ENCODE data around the gene CNNM3.
A peak's percentile ranks its signal among the peaks of the same experiment; 100 is the strongest.
"Not testable (repeated sequence)": the region's sequence is repeated elsewhere in the genome, so short reads cannot be mapped to it uniquely, and the experiment has no call there.

Gene CNNM3

GRCh38 chr2:96861074-96861473, 45.0 kb downstream of the CNNM3 start:
- DNase-seq (ENCODE audit: low read depth in 4 of 4, low spot score in 1 of 4), result no peak

GRCh38 chr2:96863056-96863455, 47.0 kb downstream of the CNNM3 start:
- DNase-seq (ENCODE audit: low read depth in 4 of 4, low spot score in 1 of 4), result not testable (repeated sequence)

GRCh38 chr2:96863575-96864342, 47.7 kb downstream of the CNNM3 start:
- DNase-seq (ENCODE audit: low read depth in 4 of 4, low spot score in 1 of 4), result no peak

- DNase-seq (ENCODE audit: low read depth in 4 of 4, low spot score in 1 of 4), result no peak
These were observed 48.4 kb downstream of the CNNM3 start for GRCh38 chr2:96864343-96865091.

- no peak for DNase-seq (ENCODE audit: low read depth in 4 of 4, low spot score in 1 of 4)
These were observed 49.6 kb downstream of the CNNM3 start for GRCh38 chr2:96865654-96866053.

GRCh38 chr2:96866149-96866548, 50.1 kb downstream of the CNNM3 start:
- no peak for DNase-seq (ENCODE audit: low read depth in 4 of 4, low spot score in 1 of 4)

GRCh38 chr2:96866586-96866985, 50.5 kb downstream of the CNNM3 start:
- DNase-seq (ENCODE audit: low read depth in 4 of 4, low spot score in 1 of 4), result no peak

- no peak for DNase-seq (ENCODE audit: low read depth in 4 of 4, low spot score in 1 of 4)
These were observed 51.1 kb downstream of the CNNM3 start for GRCh38 chr2:96866986-96867755.

- DNase-seq (ENCODE audit: low read depth in 4 of 4, low spot score in 1 of 4), result no peak
These were observed 51.9 kb downstream of the CNNM3 start for GRCh38 chr2:96867756-96868554.

- peak in 1 of 4 experiments; percentile 53 for DNase-seq (ENCODE audit: low read depth in 4 of 4, low spot score in 1 of 4)
These were observed 52.6 kb downstream of the CNNM3 start for GRCh38 chr2:96868555-96869280.

GRCh38 chr2:96869281-96869821, 53.3 kb downstream of the CNNM3 start:
- DNase-seq (ENCODE audit: low read depth in 4 of 4, low spot score in 1 of 4), result no peak

- DNase-seq (ENCODE audit: low read depth in 4 of 4, low spot score in 1 of 4), result no peak
These were observed 54.0 kb downstream of the CNNM3 start, which contains the start of gene SEMA4C for GRCh38 chr2:96869822-96870625. Gene SEMA4C, minus strand, starts transcription at chr2:96870080. Its CDS starts 2,194 bp downstream, at chr2:96867886.

- no peak for DNase-seq (ENCODE audit: low read depth in 4 of 4, low spot score in 1 of 4)
These were observed 54.7 kb downstream of the CNNM3 start for GRCh38 chr2:96870626-96871255.

- DNase-seq (ENCODE audit: low read depth in 4 of 4, low spot score in 1 of 4), result no peak
These were observed 56.7 kb downstream of the CNNM3 start for GRCh38 chr2:96872591-96873349.

- no peak for DNase-seq (ENCODE audit: low read depth in 4 of 4, low spot score in 1 of 4)
These were observed 57.6 kb downstream of the CNNM3 start for GRCh38 chr2:96873651-96874096.

- DNase-seq (ENCODE audit: low read depth in 4 of 4, low spot score in 1 of 4), result no peak
These were observed 58.2 kb downstream of the CNNM3 start for GRCh38 chr2:96874198-96874831.
